ENCODE measurements around the gene PHLDB3.

Gene PHLDB3

DNA sequence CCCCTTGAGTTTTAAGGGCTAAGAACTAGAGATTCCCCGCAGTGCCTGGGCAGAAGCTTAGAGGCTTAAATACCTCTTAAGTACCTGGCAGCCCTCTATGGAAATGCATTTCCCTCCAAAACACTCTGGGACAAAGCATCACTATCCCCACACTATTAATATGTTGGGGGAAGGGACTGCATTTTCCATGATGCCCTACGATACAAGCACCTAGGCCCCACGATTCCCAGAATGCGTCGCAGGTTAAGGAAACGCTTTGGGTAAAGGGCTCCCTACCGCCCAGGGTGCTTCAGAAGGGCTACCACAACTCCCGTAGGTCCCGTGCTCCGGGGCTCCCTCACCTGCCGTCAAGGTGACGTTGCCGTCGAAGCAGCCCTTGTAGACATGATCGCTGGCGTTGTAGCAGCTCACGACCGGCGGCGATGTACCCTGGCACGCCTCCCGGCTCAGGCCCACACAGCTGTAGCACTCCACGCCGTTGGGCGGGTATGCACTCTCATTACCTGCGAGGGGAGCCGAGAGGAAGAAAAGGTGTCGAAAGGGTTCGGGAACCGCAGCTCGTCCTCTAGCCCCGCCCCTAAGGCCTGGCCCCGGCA is 41.7 kb downstream of the PHLDB3 start:
- no peak for TF ChIP-seq CTCF (IDR thresholded peaks at IDR 0.05)

DNA sequence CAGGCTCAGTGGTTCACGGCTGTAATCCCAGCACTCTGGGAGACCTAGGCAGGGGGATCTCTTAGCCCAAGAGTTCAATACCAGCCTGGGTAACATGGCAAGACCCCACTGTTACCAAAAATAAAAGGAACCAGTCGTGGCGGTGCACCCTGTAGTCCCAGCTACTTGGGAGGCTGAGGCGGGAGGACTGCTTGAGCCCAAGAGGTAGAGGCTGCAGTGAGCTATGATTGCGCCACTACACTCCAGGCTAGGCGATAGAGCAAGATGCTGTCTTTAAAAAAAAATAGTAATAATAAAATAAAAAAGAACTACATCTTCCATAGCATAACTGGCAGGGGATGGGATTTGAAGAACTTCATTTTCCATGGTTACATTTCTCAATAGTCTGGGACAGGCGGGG is 42.2 kb downstream of the PHLDB3 start:
- TF ChIP-seq CTCF (IDR thresholded peaks at IDR 0.05) = no peak

DNA sequence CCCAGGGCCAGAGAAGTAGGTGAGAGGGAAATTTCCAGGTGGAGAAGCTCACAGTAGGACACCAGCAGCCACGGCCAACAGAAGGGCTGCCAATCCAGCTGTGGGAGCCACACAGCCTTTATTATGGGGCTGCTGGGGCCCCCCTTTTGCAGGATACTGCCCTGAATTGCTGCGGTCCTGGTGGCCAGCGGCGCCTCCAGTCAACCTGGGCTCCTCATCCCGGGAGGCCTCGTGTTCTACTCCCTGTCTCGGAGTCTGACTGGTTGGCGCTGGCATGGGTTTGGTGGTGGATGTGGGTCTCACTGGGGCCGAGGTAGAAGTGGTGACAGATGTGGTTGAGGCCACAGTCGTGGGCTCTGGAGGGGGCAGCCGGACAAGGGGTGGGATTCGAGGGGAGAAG is 43.2 kb downstream of the PHLDB3 start:
- TF ChIP-seq CTCF (IDR thresholded peaks at IDR 0.05) = no peak

- no peak for TF ChIP-seq CTCF (IDR thresholded peaks at IDR 0.05)
Measured at GRCh38 chr19:43460362-43461016, 44.1 kb downstream of the PHLDB3 start.

GRCh38 chr19:43457809-43458208 is 46.7 kb downstream of the PHLDB3 start:
- TF ChIP-seq CTCF (IDR thresholded peaks at IDR 0.05) = no peak

- no peak for TF ChIP-seq CTCF (IDR thresholded peaks at IDR 0.05)
Measured at GRCh38 chr19:43455321-43456113, 49.0 kb downstream of the PHLDB3 start.

- no peak for TF ChIP-seq CTCF (IDR thresholded peaks at IDR 0.05)
Measured at GRCh38 chr19:43454031-43454430, 50.5 kb downstream of the PHLDB3 start.

All from LNCAP (cell line).